IPS-18a (cell line): ENCODE measurements around the gene EP400.

Source experiments
- H3K27ac ChIP-seq: one replicate; pipeline ENCODE4 v1.5.1; 2013; ENCODE audit warnings: low read length
- H3K27me3 ChIP-seq: one replicate; pipeline ENCODE4 v1.6.1; 2013; ENCODE audit warnings: mild to moderate bottlenecking, low read length; ENCODE audit not compliant: control insufficient read depth, insufficient read depth
- H3K36me3 ChIP-seq: one replicate; pipeline ENCODE4 v1.6.1; 2013; ENCODE audit warnings: low read depth, low read length; ENCODE audit not compliant: control insufficient read depth
- H3K4me1 ChIP-seq: one replicate; pipeline ENCODE4 v1.6.1; 2013; ENCODE audit warnings: low read depth, low read length; ENCODE audit not compliant: control insufficient read depth
- H3K4me3 ChIP-seq: one replicate; pipeline ENCODE4 v1.5.1; 2013; ENCODE audit warnings: low read length
- H3K9ac ChIP-seq: one replicate; pipeline ENCODE4 v1.6.1; 2013; ENCODE audit warnings: mild to moderate bottlenecking, low read length, moderate library complexity
- H3K9me3 ChIP-seq: one replicate; pipeline ENCODE4 v1.6.1; 2013; ENCODE audit warnings: low read depth, low read length; ENCODE audit not compliant: control insufficient read depth

EP400 gene

GRCh38 chr12:132007041-132007440 is 57.3 kb downstream of the EP400 start:
- peaks cover 52% of the 10 kb centered on the region for H3K36me3 ChIP-seq
- no peaks in the 10 kb centered on the region for H3K9me3 ChIP-seq
- H3K4me1 ChIP-seq = no peaks in the 10 kb centered on the region
- no peaks in the 10 kb centered on the region for H3K27me3 ChIP-seq
- no peak overlapping the region for H3K9ac ChIP-seq
- no peak overlapping the region for H3K4me3 ChIP-seq
- no peak overlapping the region for H3K27ac ChIP-seq

- no peaks in the 10 kb centered on the region for H3K27me3 ChIP-seq
- H3K36me3 ChIP-seq = peaks cover 70% of the 10 kb centered on the region
- no peaks in the 10 kb centered on the region for H3K9me3 ChIP-seq
- no peak overlapping the region for H3K9ac ChIP-seq
- H3K27ac ChIP-seq = no peak overlapping the region
- no peak overlapping the region for H3K4me3 ChIP-seq
- H3K4me1 ChIP-seq = no peaks in the 10 kb centered on the region
Measured at GRCh38 chr12:132009336-132009859, 59.7 kb downstream of the EP400 start.

- H3K27ac ChIP-seq = no peak overlapping the region
- H3K36me3 ChIP-seq = peaks cover 73% of the 10 kb centered on the region
- no peaks in the 10 kb centered on the region for H3K27me3 ChIP-seq
- no peak overlapping the region for H3K9ac ChIP-seq
- no peaks in the 10 kb centered on the region for H3K9me3 ChIP-seq
- H3K4me1 ChIP-seq = no peaks in the 10 kb centered on the region
- H3K4me3 ChIP-seq = no peak overlapping the region
Measured at GRCh38 chr12:132012919-132013568, 63.3 kb downstream of the EP400 start.

GRCh38 chr12:132014092-132014914 is 64.6 kb downstream of the EP400 start:
- Histone ChIP-seq H3K36me3 (peaks cover 82% of the 10 kb centered on the region), H3K4me1 (no peaks in the 10 kb centered on the region), H3K27me3 (no peaks in the 10 kb centered on the region), H3K9ac (no peak overlapping the region), H3K9me3 (no peaks in the 10 kb centered on the region), H3K4me3 (no peak overlapping the region), H3K27ac (no peak overlapping the region)

- Histone ChIP-seq H3K36me3 (peaks cover 88% of the 10 kb centered on the region), H3K4me1 (no peaks in the 10 kb centered on the region)
Measured at GRCh38 chr12:132014915-132015280, 65.2 kb downstream of the EP400 start.

GRCh38 chr12:132015686-132016430 is 66.1 kb downstream of the EP400 start:
- H3K9ac ChIP-seq = no peak overlapping the region
- H3K4me1 ChIP-seq = no peaks in the 10 kb centered on the region
- H3K4me3 ChIP-seq = no peak overlapping the region
- H3K36me3 ChIP-seq = peaks cover 92% of the 10 kb centered on the region
- H3K27me3 ChIP-seq = no peaks in the 10 kb centered on the region
- no peaks in the 10 kb centered on the region for H3K9me3 ChIP-seq
- H3K27ac ChIP-seq = no peak overlapping the region

More at GRCh38 chr12:132014915-132015280, 65.2 kb downstream of the EP400 start:
- Histone ChIP-seq H3K4me3 (no peak overlapping the region), H3K27me3 (no peaks in the 10 kb centered on the region), H3K9ac (no peak overlapping the region), H3K9me3 (no peaks in the 10 kb centered on the region), H3K27ac (no peak overlapping the region)

GRCh38 chr12:132018193-132018916 is 68.6 kb downstream of the EP400 start:
- Histone ChIP-seq H3K4me1 (no peaks in the 10 kb centered on the region), H3K9ac (no peak overlapping the region), H3K27ac (no peak overlapping the region), H3K27me3 (no peaks in the 10 kb centered on the region), H3K9me3 (no peaks in the 10 kb centered on the region), H3K36me3 (peaks cover 79% of the 10 kb centered on the region), H3K4me3 (no peak overlapping the region)

GRCh38 chr12:132019891-132020290 is 70.1 kb downstream of the EP400 start:
- no peak overlapping the region for H3K27ac ChIP-seq
- peaks cover 78% of the 10 kb centered on the region for H3K36me3 ChIP-seq
- no peaks in the 10 kb centered on the region for H3K27me3 ChIP-seq
- H3K9me3 ChIP-seq = no peaks in the 10 kb centered on the region
- H3K9ac ChIP-seq = no peak overlapping the region
- H3K4me3 ChIP-seq = no peak overlapping the region
- no peaks in the 10 kb centered on the region for H3K4me1 ChIP-seq

GRCh38 chr12:132020292-132020691 is 70.5 kb downstream of the EP400 start:
- Histone ChIP-seq H3K4me1 (no peaks in the 10 kb centered on the region), H3K9ac (no peak overlapping the region), H3K27me3 (no peaks in the 10 kb centered on the region), H3K36me3 (peaks cover 78% of the 10 kb centered on the region), H3K4me3 (no peak overlapping the region), H3K27ac (no peak overlapping the region), H3K9me3 (no peaks in the 10 kb centered on the region)

GRCh38 chr12:132021031-132021871 is 71.5 kb downstream of the EP400 start:
- Histone ChIP-seq H3K4me1 (no peaks in the 10 kb centered on the region), H3K27ac (no peak overlapping the region), H3K27me3 (no peaks in the 10 kb centered on the region), H3K9ac (no peak overlapping the region), H3K36me3 (peaks cover 80% of the 10 kb centered on the region), H3K9me3 (no peaks in the 10 kb centered on the region), H3K4me3 (no peak overlapping the region)
